Memory B cell (primary cell): ENCODE measurements around the gene DLG5.
"Not testable (repeated sequence)": the region's sequence is repeated elsewhere in the genome, so short reads cannot be mapped to it uniquely, and the experiment has no call there.

Experiments
- ATAC-seq: fragments of 150-1000 bp; cut with Tn5 transposase; 2 replicates; pipeline ENCODE4 v1.10.0; 2021; ENCODE audit warnings: low read depth, mild to moderate bottlenecking, moderate library complexity
- DNase-seq, 2 donors: peaks; one replicate each; pipeline ENCODE4 v3.0.0; 2022; ENCODE audit warnings: low spot score in 2 of 2
- H3K27ac Mint-ChIP-seq: one replicate; pipeline ENCODE4 v1.8.0; 2022; ENCODE audit warnings: mild to moderate bottlenecking, moderate library complexity, mixed read lengths
- H3K27me3 Mint-ChIP-seq: one replicate; pipeline ENCODE4 v1.8.0; 2022; ENCODE audit warnings: mixed read lengths
- H3K36me3 Mint-ChIP-seq: one replicate; pipeline ENCODE4 v1.8.0; 2022; ENCODE audit warnings: mild to moderate bottlenecking, mixed read lengths
- H3K4me1 Mint-ChIP-seq: one replicate; pipeline ENCODE4 v1.8.0; 2022; ENCODE audit warnings: mixed read lengths
- H3K4me3 Mint-ChIP-seq: one replicate; pipeline ENCODE4 v1.8.0; 2022; ENCODE audit warnings: mild to moderate bottlenecking, moderate library complexity, mixed read lengths
- H3K9me3 Mint-ChIP-seq: one replicate; pipeline ENCODE4 v1.8.0; 2022; ENCODE audit warnings: mixed read lengths

Gene DLG5

DNA sequence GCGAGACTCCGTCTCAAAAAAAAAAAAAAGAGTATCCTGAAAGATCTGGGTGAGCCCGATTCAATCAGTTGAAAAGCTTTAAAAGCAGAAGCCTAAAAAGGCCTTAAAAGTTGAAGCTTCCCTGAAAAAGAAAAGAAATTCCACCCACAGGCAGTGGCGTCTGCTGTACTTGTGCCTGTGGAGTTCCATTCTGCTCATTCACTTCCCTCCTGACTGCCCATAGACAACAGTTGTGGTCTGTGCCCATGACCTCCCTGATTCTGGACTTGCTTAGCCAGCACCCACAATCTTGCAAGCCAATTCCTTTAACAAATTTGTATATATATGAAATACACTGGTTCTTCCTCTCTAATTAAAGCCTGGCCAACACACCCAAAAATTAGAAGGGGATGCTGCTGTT is 141.7 kb downstream of the DLG5 start:
- DNase-seq: no peak
- H3K4me1 Mint-ChIP-seq: no peaks in the 10 kb centered on the region
- ATAC-seq: no peak
- no peak overlapping the region for H3K4me3 Mint-ChIP-seq
- H3K36me3 Mint-ChIP-seq: peaks cover 2% of the 10 kb centered on the region
- no peak overlapping the region for H3K27ac Mint-ChIP-seq
- peaks cover 4% of the 10 kb centered on the region for H3K9me3 Mint-ChIP-seq
- peaks cover 2% of the 10 kb centered on the region for H3K27me3 Mint-ChIP-seq

DNA sequence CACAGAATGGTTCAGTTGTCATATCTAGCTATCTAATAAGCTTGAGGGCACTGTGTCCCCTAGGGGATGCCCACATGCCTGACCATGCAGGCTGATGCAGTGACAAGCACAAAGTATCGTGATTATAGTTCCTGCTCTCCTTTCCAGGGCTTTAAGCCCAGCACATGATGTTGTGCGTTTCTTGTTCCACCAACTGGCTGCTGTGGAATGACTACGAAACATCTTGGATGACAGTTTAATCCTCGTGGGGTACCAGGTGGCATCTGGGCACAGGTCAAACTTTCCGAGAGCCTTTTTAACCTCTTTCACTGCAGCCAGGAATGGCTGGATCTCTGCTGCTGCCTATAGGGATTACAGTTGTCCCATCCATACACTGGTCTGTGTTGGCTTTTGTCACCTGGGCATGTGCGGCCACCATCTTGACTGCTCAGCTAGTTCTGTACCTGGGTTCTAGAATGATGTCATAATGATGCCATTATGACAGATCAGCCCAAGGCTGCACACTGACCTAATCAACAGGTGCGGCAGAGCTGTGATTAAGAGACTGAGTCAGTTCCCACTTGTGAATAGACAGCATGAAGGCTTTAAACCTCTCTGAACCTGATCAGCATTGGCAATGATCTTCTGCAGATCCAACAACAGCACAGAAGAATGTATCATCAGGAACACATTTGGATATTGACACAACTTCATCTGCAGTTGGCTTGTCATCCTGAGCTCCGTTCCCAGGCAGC is 144.1 kb downstream of the DLG5 start:
- DNase-seq (no peak), ATAC-seq (no peak)
- H3K9me3 Mint-ChIP-seq: peaks cover 8% of the 10 kb centered on the region
- no peaks in the 10 kb centered on the region for H3K4me1 Mint-ChIP-seq
- peaks cover 5% of the 10 kb centered on the region for H3K36me3 Mint-ChIP-seq
- H3K27me3 Mint-ChIP-seq: peaks cover 3% of the 10 kb centered on the region
- H3K27ac Mint-ChIP-seq: no peak overlapping the region
- H3K4me3 Mint-ChIP-seq: no peak overlapping the region

DNA sequence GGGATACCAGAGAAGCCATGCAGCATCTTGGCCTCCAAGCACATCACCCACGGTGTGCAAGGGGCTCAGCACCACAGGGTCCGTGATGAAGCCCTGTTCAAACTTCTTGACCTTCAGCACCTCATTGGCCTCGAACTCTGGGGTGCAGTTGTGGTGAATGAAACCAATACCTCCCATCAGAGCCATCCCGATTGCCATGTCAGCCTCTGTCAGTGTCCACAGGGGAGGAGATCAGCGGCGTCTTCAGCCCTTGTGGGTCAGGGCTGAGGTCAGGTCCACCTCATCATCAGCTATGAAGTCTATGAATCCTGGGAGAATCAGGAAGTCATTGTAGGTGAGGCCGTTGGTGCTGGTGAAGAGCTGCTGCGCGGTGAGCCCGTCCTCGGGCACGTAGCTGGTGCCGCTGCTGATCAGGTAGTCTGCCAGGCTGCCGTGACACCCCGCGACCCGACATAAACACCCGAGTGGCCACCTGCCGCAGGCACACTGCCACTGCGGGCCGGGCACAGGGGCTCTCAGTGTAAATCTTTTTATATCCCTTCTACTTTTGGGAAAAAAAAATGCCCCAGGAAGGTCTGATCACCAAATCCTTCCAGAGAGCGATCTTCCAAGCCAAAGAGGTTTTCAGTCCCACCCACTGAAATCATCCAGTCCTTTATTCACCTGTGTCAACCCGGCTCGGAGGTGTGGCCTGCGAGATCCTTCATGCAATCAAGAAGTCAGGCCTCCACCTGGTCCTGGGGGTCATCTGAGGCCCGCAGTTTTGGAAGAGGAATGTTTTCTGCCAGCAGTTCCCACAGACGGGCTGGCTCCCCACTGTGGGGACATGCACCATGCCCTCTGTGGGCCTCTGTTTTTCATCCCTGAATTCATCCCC is 144.9 kb downstream of the DLG5 start:
- no peak overlapping the region for H3K4me3 Mint-ChIP-seq
- no peaks in the 10 kb centered on the region for H3K4me1 Mint-ChIP-seq
- H3K9me3 Mint-ChIP-seq: peaks cover 10% of the 10 kb centered on the region
- H3K27me3 Mint-ChIP-seq: peaks cover 3% of the 10 kb centered on the region
- ATAC-seq (no peak), DNase-seq (no peak)
- H3K36me3 Mint-ChIP-seq: peaks cover 7% of the 10 kb centered on the region
- H3K27ac Mint-ChIP-seq: no peak overlapping the region

DNA sequence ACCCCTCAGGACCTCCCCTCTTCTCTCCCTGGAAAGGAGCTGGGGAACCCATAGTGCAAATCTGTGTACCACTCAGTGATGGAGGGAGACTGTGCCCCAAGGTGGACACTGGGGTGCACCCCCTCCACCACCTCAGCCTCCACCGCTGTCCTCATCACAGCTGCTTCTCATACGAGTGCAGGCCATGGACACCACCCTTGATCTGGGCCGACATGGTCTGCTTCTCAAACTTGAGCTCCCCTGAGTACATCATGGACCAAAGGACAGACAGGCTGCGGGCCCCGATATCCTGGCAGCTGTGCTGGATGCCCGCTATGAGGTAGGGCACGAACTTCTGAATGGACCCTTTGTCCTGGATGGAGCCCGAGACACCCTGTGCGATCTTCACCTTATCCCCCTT is 146.4 kb downstream of the DLG5 start:
- H3K27ac Mint-ChIP-seq: no peak overlapping the region
- H3K27me3 Mint-ChIP-seq: peaks cover 3% of the 10 kb centered on the region
- no peak for ATAC-seq
- H3K4me1 Mint-ChIP-seq: no peaks in the 10 kb centered on the region
- H3K36me3 Mint-ChIP-seq: peaks cover 7% of the 10 kb centered on the region
- peaks cover 9% of the 10 kb centered on the region for H3K9me3 Mint-ChIP-seq
- no peak overlapping the region for H3K4me3 Mint-ChIP-seq
- no peak for DNase-seq

DNA sequence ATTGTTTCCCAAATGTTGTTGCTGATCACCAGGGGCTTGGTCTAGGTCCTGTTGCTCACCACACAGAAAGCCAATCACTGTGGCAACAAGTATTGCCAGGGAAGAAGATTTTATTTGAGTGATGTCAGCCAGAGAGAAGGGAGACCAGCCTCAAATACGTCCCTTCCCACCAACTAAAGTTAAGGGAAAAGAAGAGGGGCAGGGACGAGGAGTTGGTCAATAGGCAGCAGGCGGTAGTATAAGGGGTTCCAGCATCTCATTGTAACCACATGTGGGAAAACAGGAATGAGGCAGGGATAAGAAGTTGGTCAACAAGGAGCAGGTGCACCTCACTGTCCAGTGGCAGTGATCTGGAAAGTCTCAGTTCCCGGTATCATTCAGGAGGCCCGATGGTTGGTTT is 150.1 kb downstream of the DLG5 start:
- H3K9me3 Mint-ChIP-seq: peaks cover 9% of the 10 kb centered on the region
- H3K4me1 Mint-ChIP-seq: no peaks in the 10 kb centered on the region
- H3K27me3 Mint-ChIP-seq: peaks cover 3% of the 10 kb centered on the region
- no peak overlapping the region for H3K4me3 Mint-ChIP-seq
- DNase-seq (no peak), ATAC-seq (no peak)
- H3K27ac Mint-ChIP-seq: no peak overlapping the region
- H3K36me3 Mint-ChIP-seq: peaks cover 7% of the 10 kb centered on the region

DNA sequence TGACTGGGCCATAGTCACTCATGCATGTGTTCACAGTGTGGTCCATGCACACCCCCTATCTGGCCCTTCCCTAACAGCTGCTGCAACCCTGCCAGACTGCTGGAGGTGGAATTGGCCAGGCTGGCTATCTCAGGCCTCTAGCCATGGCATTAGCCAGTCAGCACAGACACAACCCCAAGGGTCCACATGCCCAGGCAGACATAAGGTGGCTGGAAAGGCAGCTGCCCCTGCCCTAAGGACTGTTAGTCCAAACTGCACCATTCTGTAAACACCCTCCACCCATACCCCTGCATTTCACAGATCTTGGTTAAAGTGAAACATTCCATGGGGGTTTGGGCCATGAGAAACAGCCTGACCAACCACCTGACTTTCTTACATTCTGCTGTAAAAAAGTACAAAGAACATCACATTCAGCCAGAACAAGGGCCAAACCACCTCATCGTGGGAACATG is 151.6 kb downstream of the DLG5 start:
- DNase-seq: no peak
- H3K27ac Mint-ChIP-seq: no peak overlapping the region
- peaks cover 7% of the 10 kb centered on the region for H3K36me3 Mint-ChIP-seq
- ATAC-seq: no peak
- no peaks in the 10 kb centered on the region for H3K4me1 Mint-ChIP-seq
- H3K4me3 Mint-ChIP-seq: no peak overlapping the region
- H3K9me3 Mint-ChIP-seq: peaks cover 9% of the 10 kb centered on the region
- H3K27me3 Mint-ChIP-seq: peaks cover 6% of the 10 kb centered on the region

DNA sequence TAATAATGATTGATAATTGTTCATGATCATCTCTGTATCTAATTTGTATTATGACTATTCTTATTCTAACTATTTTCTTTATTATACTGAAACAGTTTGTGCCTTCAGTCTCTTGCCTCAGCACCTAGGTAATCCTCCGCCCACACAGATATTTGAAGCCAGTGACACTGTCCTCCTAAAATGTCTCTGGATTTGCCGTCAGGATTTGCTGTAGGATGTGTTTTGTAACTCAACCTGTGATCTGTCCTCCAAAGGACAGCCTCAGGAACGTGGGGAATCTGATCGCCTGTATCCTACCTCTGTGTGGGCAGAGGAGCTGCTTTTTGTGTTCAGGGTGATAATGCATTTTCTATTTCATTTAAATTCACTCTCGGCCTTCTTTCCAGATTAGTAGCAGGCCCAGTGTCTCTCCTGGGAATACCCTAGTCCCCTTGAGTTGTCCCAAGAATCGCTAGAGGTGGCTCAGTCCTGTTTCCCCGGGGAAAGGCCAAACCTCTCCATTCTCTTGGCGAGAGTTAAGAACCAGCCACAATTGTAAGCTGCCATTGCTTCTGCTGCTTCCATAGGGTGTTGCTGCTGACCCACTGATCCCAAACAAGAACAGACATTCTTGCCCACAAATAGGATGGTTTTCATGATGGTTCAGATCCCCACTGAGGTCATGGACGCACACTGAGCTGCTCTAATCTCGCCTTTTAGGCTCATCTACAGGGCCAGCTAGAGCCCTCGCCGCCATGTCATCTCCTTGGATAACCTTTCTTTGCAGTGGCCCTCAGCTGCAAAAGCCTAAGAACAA is 152.7 kb downstream of the DLG5 start:
- H3K4me1 Mint-ChIP-seq: no peaks in the 10 kb centered on the region
- ATAC-seq: no peak
- peaks cover 7% of the 10 kb centered on the region for H3K36me3 Mint-ChIP-seq
- no peak for DNase-seq
- H3K4me3 Mint-ChIP-seq: no peak overlapping the region
- H3K27me3 Mint-ChIP-seq: peaks cover 6% of the 10 kb centered on the region
- no peak overlapping the region for H3K27ac Mint-ChIP-seq
- H3K9me3 Mint-ChIP-seq: peaks cover 8% of the 10 kb centered on the region

DNA sequence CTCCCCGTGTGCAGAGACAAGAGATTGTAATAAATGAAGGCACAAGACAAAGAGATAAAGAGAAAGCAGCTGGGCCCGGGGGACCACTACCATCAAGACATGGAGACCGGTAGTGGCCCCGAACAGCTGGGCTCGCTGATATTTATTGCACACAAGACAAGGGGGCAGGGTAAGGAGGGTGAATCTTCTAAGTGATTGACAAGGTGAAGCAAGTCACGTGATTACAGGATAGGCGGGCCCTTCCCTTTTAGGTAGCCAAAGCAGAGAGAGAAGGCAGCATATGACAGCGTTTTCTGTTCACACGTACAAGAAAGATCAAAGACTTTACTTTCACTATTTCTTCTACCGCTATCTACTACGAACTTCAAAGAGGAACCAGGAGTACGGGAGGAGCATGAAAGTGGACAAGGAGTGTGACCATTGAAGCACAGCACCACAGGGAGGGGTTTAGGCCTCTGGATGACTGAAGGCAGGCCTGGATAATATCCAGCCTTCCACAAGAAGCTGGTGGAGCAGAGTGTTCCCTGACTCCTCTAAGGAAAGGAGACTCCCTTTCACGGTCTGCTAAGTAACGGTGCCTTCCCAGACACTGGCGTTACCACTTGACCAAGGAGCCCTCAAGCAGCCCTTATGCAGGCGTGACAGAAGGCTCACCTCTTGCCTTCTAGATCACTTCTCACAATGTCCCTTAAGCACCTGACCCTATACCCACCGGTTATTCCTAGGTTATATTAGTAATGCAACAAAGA is 153.5 kb downstream of the DLG5 start:
- not testable (repeated sequence) for H3K4me1 Mint-ChIP-seq

DNA sequence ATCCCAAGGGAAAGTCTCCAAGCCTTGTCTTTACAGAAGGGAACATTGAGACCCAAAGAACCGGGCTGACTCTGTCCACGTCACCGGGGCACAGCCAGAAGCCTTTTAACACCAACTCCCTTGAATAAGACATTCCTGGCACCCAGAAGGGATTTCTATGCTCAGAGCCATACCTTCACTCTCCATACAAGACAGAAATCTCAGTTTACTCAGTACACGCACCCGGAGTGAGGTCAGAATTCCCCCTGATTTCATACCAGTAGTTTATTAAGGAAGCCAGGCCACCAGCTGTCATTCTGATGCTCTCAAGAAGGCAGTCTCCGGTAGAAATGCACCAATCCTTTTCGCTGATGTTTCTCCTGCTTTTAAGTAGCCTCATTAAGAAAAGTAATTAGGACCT is 154.7 kb downstream of the DLG5 start:
- H3K4me1 Mint-ChIP-seq: no peaks in the 10 kb centered on the region
- peaks cover 2% of the 10 kb centered on the region for H3K36me3 Mint-ChIP-seq
- peaks cover 5% of the 10 kb centered on the region for H3K27me3 Mint-ChIP-seq
- DNase-seq: no peak
- H3K4me3 Mint-ChIP-seq: no peak overlapping the region
- H3K9me3 Mint-ChIP-seq: peaks cover 3% of the 10 kb centered on the region
- ATAC-seq: no peak
- no peak overlapping the region for H3K27ac Mint-ChIP-seq

More for the DNA sequence above, 153.5 kb downstream of the DLG5 start:
- not testable (repeated sequence) for H3K4me3 Mint-ChIP-seq, ATAC-seq, H3K9me3 Mint-ChIP-seq, H3K27me3 Mint-ChIP-seq, H3K36me3 Mint-ChIP-seq, H3K27ac Mint-ChIP-seq, DNase-seq

DNA sequence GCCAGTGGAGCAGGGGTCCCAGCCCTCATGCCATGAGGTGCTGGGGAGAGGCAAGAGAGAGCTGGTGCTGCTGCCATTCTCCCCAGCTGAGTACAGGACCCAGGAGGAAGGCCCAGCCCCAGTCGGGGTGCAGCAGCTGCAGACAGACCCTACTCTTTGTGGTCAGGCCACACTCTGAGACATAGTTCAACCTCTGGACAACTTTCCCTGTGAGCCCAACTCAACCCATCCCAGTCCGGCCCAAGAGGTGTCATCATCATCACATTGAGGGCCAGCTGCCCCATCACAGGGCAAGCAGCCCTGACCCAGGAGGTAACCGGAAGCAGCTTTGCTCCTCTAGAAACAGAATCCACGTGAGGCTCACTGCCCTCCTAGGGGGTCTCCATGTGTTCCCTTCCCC is 155.1 kb downstream of the DLG5 start:
- Mint-ChIP-seq H3K4me1 (no peaks in the 10 kb centered on the region), H3K9me3 (peaks cover 2% of the 10 kb centered on the region), H3K4me3 (no peak overlapping the region), H3K36me3 (peaks cover 2% of the 10 kb centered on the region), H3K27ac (no peak overlapping the region), H3K27me3 (peaks cover 6% of the 10 kb centered on the region)
- no peak for ATAC-seq
- no peak for DNase-seq

DNA sequence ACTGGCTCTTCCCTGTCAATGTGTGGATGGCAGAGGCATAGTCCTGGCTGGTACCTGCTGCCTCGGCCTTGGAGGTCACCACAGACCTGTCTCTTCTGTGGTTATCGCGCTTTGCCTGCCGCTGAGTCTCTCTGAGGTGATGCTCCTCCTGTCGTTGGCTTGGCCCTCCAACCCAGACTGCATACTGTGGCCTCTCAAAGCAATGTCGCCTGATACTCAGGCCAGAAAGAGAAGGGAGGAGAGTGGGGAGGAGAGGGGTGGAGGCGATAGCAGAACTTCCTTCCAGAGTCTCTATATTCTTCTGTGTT is 155.7 kb downstream of the DLG5 start:
- peaks cover 7% of the 10 kb centered on the region for H3K27me3 Mint-ChIP-seq
- no peaks in the 10 kb centered on the region for H3K36me3 Mint-ChIP-seq
- H3K4me1 Mint-ChIP-seq: no peaks in the 10 kb centered on the region
- DNase-seq: no peak
- no peak for ATAC-seq
- H3K4me3 Mint-ChIP-seq: no peak overlapping the region
- no peaks in the 10 kb centered on the region for H3K9me3 Mint-ChIP-seq
- H3K27ac Mint-ChIP-seq: no peak overlapping the region

DNA sequence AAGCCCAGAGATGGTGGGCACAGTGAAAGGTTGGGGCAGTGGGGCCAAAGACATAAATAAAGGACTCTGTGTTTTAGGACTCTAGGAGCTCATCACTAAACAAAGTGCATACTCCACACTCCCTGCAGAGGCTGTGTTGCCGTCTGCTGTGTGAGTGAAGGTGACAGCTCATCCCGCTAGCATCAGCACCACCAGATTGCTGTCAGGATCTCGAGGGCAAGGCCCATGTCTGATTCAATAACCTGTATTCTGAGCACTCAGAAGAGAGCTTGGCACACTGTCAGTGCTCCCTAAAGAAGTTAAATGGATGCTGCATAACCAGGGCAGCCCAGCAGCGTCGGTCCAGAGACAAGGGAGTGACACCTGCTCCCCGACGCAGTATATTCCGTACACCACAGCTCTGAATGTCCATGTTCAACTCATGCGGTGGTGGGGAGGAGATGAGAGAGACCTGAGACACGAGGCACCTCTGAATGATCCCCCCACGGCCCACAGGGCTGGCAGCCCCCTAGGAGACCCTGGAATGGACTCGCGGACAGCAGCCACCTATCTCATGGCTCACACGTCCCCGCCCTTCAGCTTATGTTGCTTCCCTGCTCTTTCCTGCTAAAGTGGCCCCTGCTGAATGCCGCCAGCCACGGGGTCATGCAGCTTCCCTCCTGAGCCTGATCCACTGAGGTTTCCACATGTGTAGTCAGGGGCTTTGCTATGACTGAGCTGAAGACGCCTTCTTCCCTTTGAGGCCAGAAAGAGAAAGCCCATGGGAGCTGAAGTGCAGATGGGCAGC is 156.3 kb downstream of the DLG5 start:
- ATAC-seq (no peak), DNase-seq (no peak)
- peaks cover 7% of the 10 kb centered on the region for H3K27me3 Mint-ChIP-seq
- no peaks in the 10 kb centered on the region for H3K9me3 Mint-ChIP-seq
- no peaks in the 10 kb centered on the region for H3K4me1 Mint-ChIP-seq
- H3K27ac Mint-ChIP-seq: no peak overlapping the region
- no peaks in the 10 kb centered on the region for H3K36me3 Mint-ChIP-seq
- no peak overlapping the region for H3K4me3 Mint-ChIP-seq

DNA sequence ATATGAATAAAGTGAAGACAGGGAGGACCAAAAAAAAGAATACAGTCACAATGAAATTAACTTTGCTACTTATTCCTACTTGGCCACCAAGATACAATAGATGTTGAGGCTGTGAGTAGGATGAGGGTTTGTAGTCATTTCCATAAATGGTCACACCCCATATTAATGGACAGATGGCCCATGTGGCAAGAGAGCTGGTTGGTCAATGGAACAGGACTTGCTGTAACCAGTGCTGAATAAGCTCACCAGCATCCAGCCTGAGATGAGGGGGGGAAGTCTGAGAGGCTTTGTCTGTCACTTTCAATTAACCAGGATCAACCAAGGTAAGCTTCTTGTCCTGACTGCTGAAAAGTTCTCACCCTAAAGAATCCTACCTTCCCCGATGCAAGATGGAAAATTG is 158.5 kb downstream of the DLG5 start:
- Mint-ChIP-seq H3K4me3 (no peak overlapping the region), H3K4me1 (no peaks in the 10 kb centered on the region), H3K27ac (no peak overlapping the region), H3K36me3 (no peaks in the 10 kb centered on the region), H3K27me3 (peaks cover 7% of the 10 kb centered on the region), H3K9me3 (no peaks in the 10 kb centered on the region)
- DNase-seq: no peak
- ATAC-seq: no peak
